K562 (cell line): ENCODE measurements around the gene BFSP1. TPM values are rescaled to one million over a fixed set of nuclear protein-coding genes. Genes with fewer than 3 reads are reported as not detected.
A peak's percentile ranks its signal among the peaks of the same experiment; 100 is the strongest.

Source experiments
- ATF1 ChIP-seq, 2 experiments: fragments of 450-650 bp in 1 of 2; IDR thresholded peaks; 2 replicates each; pipeline ENCODE4 v1.6.1; 2016; ENCODE audit warnings: missing compliant biosample characterization in 1 of 2, missing genetic modification characterization in 1 of 2
- ESRRB ChIP-seq: fragments of 250-450 bp; sonication (Bioruptor Pico); IDR thresholded peaks from 2 replicates; pipeline ENCODE4 v1.5.0; 2020; ENCODE audit warnings: mild to moderate bottlenecking, moderate library complexity, borderline replicate concordance
- KAT8 ChIP-seq: fragments of 450-650 bp; IDR thresholded peaks from 2 replicates; pipeline ENCODE4 v1.6.1; 2016; ENCODE audit warnings: low read depth, mild to moderate bottlenecking
- MEIS2 ChIP-seq: fragments of 450-650 bp; IDR thresholded peaks from 2 replicates; pipeline ENCODE4 v1.6.1; 2014; ENCODE audit warnings: mild to moderate bottlenecking; ENCODE audit not compliant: partially characterized antibody
- MTF1 ChIP-seq: fragments of 250-450 bp; sonication (Bioruptor Pico); IDR thresholded peaks from 2 replicates; pipeline ENCODE4 v1.9.0; 2021; ENCODE audit warnings: moderate library complexity, mild to moderate bottlenecking, inconsistent platforms, borderline replicate concordance
- RBBP5 ChIP-seq: fragments of 200-600 bp; sonication (generic); IDR thresholded peaks from 2 replicates; pipeline ENCODE4 v1.6.1; 2012; ENCODE audit warnings: borderline replicate concordance, mild to moderate bottlenecking, low read length, control low read depth, inconsistent platforms; ENCODE audit not compliant: insufficient read depth, poor library complexity, severe bottlenecking
- SP1 ChIP-seq: sonication (generic); formaldehyde crosslinking; IDR thresholded peaks from 2 replicates; pipeline ENCODE4 v1.8.1; 2022; ENCODE audit warnings: mild to moderate bottlenecking, missing genetic modification reagents
- ZNF23 ChIP-seq: fragments of 250-450 bp; sonication (Bioruptor Pico); IDR thresholded peaks from 2 replicates; pipeline ENCODE4 v1.4.0; 2020; ENCODE audit warnings: mild to moderate bottlenecking
- ZNF583 ChIP-seq: fragments of 250-450 bp; sonication (Bioruptor Pico); IDR thresholded peaks from 2 replicates; pipeline ENCODE4 v1.4.0; 2020
- polyA plus RNA-seq, 8 experiments: library from polyadenylated mRNA; depleted of rRNA in 4 of 8; stranded (reverse) in 5 of 8; unstranded in 3 of 8; fragments of >200 nt; fragmentation: Nextera tagmentation in 2 of 8; fragmentation: Illumina TruSeq in 1 of 8; extraction: Ambion mirVana in 2 of 8; extraction: Trizol in 1 of 8; gene quantifications; 2 replicates each; pipeline versions ENCODE4 v1.2.1 to v1.2.3, GENCODE V29; 2011 to 2014; ENCODE audit warnings: inconsistent platforms in 1 of 8, missing spikeins in 1 of 8
- total RNA-seq, 7 experiments: library from RNA; depleted of rRNA in 6 of 7; stranded (reverse); fragments of >200 nt in 6 of 7; fragmentation: Illumina TruSeq in 2 of 7; extraction: Trizol in 2 of 7; gene quantifications; 2 replicates each; pipeline versions ENCODE4 v1.2.1 to v1.2.3, GENCODE V29; 2011 to 2021; ENCODE audit warnings: low replicate concordance in 1 of 7
- TF ChIP-seq, protein P1 (sequence below): conservative IDR thresholded peaks from 2 replicates; pipeline ENCODE4 v1.6.1; 2011; ENCODE audit warnings: low read depth, mild to moderate bottlenecking, low read length; ENCODE audit not compliant: control insufficient read depth
- TF ChIP-seq, protein P2 (sequence below): fragments of 200-800 bp; sonication (Bioruptor generic); IDR thresholded peaks from 2 replicates; pipeline ENCODE4 v1.6.1; 2017; ENCODE audit warnings: missing genetic modification characterization, missing compliant biosample characterization
- TF ChIP-seq, protein P3 (sequence below): sonication (generic); formaldehyde crosslinking; IDR thresholded peaks from 2 replicates; pipeline ENCODE4 v1.8.0; 2022; ENCODE audit warnings: missing genetic modification reagents, mild to moderate bottlenecking, moderate library complexity, borderline replicate concordance
- TF ChIP-seq, protein P4 (sequence below): fragments of 250-450 bp; sonication (Bioruptor Pico); IDR thresholded peaks from 2 replicates; pipeline ENCODE4 v1.4.0; 2020; ENCODE audit warnings: mild to moderate bottlenecking

The BFSP1 gene
- total and polyA plus RNA-seq, 9 of the 15 experiments (the other 6 are each of a cell fraction or from before 2014, with no cell fraction given), result 0.09 to 0.86 (median 0.40) TPM

DNA sequence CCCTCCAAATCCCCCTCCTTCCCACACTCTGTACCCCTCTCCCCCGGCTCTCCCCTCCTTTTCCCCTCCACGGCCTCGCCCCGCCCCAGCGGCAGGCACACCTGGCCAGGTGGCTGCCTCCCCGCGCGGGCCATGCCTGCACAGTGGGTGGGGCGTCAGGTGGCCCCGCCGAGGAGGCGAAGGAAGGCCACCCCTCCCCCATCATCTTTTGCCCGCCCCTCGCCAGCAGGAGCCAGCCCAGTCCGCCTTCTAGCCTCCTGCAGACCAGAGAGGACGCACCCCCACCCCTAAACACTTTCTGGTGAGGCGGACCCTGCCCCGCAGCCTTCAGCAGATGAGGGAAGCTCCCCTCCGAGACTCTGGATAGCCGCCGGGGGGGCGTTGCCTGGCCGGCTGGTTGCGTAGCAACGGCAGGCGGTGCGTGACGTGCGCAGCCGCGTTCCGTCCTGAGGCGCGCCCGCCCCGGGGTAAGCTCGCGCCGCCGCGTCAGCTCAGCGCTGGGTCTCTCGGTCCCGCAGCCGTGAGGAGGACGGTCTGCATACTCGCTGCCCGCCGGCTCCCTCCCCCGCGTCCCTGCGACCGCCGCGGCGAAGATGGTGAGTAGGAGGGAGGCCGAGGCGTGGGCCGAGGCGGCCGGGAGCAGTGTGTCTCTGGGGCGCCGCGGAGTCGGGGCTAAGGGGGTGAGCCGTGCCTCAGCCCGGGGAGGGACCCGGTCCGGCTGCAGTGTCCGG, 38.6 kb upstream of the BFSP1 start, which contains the start of gene DSTN (continued):
- TF ChIP-seq, protein P1, sequence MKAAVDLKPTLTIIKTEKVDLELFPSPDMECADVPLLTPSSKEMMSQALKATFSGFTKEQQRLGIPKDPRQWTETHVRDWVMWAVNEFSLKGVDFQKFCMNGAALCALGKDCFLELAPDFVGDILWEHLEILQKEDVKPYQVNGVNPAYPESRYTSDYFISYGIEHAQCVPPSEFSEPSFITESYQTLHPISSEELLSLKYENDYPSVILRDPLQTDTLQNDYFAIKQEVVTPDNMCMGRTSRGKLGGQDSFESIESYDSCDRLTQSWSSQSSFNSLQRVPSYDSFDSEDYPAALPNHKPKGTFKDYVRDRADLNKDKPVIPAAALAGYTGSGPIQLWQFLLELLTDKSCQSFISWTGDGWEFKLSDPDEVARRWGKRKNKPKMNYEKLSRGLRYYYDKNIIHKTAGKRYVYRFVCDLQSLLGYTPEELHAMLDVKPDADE, result 0 out of 2 replicates have a peak, but pooled peaks have one; percentile 35
- TF ChIP-seq, protein P2, sequence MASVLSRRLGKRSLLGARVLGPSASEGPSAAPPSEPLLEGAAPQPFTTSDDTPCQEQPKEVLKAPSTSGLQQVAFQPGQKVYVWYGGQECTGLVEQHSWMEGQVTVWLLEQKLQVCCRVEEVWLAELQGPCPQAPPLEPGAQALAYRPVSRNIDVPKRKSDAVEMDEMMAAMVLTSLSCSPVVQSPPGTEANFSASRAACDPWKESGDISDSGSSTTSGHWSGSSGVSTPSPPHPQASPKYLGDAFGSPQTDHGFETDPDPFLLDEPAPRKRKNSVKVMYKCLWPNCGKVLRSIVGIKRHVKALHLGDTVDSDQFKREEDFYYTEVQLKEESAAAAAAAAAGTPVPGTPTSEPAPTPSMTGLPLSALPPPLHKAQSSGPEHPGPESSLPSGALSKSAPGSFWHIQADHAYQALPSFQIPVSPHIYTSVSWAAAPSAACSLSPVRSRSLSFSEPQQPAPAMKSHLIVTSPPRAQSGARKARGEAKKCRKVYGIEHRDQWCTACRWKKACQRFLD (CRISPR knock-in tag), result 0 out of 2 replicates have a peak, but pooled peaks have one; percentile 48
- TF ChIP-seq ESRRB (CRISPR knock-in tag), result no peak
- no peak for TF ChIP-seq ZNF23 (CRISPR knock-in tag)
- peak; percentile 76 for TF ChIP-seq RBBP5
- TF ChIP-seq ATF1 (CRISPR knock-in tag; IDR thresholded peaks at IDR 0.05), result no peak
- peak; percentile 81 for TF ChIP-seq ATF1 (tag; IDR thresholded peaks at IDR 0.05)
- TF ChIP-seq SP1 (CRISPR knock-in tag), result peak; percentile 29; the same call in 1 of the 2 replicates
- TF ChIP-seq, protein P3, sequence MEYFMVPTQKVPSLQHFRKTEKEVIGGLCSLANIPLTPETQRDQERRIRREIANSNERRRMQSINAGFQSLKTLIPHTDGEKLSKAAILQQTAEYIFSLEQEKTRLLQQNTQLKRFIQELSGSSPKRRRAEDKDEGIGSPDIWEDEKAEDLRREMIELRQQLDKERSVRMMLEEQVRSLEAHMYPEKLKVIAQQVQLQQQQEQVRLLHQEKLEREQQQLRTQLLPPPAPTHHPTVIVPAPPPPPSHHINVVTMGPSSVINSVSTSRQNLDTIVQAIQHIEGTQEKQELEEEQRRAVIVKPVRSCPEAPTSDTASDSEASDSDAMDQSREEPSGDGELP (CRISPR knock-in tag), result peak; percentile 2; the same call in 1 of the 2 replicates
- no peak for TF ChIP-seq ZNF583 (CRISPR knock-in tag)
- TF ChIP-seq KAT8, result no peak
- peak; percentile 47 for TF ChIP-seq MEIS2
- TF ChIP-seq MTF1 (CRISPR knock-in tag), result no peak
- TF ChIP-seq, protein P4, sequence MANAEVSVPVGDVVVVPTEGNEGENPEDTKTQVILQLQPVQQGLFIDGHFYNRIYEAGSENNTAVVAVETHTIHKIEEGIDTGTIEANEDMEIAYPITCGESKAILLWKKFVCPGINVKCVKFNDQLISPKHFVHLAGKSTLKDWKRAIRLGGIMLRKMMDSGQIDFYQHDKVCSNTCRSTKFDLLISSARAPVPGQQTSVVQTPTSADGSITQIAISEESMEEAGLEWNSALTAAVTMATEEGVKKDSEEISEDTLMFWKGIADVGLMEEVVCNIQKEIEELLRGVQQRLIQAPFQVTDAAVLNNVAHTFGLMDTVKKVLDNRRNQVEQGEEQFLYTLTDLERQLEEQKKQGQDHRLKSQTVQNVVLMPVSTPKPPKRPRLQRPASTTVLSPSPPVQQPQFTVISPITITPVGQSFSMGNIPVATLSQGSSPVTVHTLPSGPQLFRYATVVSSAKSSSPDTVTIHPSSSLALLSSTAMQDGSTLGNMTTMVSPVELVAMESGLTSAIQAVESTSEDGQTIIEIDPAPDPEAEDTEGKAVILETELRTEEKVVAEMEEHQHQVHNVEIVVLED (CRISPR knock-in tag), result peak; percentile 80
